DMS 273 treated with DMSO at 0.1 percent for 48 hours (cell line): ENCODE data around the gene IGIP.
A peak's percentile ranks its signal among the peaks of the same experiment; 100 is the strongest.

Experiments
- DNase-seq: peaks from one replicate; lab custom pipeline; 2025; lab: John Stamatoyannopoulos, UW

Gene IGIP

DNA sequence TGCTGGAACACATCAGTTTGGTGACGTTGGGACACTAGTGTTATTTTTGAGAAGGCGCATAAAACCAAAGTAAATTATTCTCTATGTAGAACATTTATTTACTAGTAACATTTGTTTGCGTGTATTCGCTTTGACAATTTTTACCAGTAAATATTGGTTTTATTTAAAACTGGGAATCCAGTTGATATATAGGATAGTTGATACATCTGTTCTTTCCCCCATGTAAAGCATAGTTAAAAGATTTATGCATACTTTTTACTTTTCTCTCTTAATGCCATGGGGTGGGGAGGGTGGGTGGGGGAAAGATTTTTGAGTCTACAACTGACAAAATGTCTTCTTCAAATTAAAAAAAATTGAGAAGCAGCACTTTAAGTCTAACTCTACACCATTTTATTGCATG is at the start of gene IGIP:
TSS of gene IGIP (plus strand) at position 301 of the 400 bp plus-strand sequence. CDS start 2,540 bp downstream, outside the sequence.
- DNase-seq: no peak

DNA sequence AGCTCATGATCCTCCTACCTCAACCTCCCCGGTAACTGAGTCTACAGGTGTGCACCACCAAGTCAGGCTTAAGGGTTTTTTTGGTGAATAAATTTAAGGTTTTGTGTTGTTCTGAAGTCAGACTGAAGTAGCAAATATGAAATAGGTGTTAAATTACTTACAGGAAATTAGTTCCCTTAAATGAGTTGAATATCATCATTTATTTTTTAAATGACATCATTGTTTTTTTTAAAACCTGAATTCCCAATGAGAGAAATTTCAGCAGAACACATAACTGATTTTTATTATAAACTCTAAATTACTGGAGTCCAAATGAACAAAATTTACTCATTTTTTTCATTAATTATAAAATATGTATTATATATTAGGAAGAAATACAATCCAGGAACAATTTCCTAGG is 49.6 kb upstream of the IGIP start:
- DNase-seq: no peak

DNA sequence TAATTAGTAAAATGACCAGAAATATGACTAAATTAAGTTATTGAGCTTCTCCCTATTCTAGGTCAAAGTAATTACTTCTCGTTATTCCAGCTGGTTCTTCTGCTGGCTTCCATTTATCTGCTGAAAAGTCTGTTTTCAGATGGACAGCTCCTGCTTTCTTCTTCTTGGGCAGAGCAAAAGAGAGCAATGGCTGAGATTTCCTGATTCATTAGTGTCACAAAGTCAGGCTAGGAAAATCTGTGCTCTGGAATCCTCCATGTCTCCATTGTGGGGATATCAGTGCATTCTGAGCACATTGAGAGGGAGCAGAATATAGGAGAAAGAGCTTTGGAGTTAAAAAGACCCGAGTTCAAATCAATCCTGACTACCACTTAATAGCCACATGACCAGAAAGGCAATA is 48.9 kb upstream of the IGIP start:
- DNase-seq: no peak

DNA sequence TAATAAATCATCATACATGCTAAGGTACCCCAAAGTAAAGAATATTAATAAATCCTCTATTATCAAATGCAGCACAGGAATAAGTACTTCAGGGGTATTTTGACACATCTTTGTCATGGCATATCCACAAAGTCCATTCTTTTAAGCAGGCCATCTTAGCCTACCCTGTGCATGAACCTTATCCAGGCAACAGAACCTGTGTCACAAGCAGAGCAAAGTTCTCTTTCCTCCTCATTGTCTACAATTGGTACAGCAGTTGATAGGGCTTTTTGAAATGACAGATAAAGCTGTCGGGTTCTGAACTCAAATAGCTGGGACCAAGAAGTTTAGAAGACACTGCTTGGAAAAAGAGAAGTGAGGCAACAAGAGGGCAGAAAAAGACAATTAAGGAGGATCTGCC is 42.6 kb upstream of the IGIP start:
- no peak for DNase-seq

DNA sequence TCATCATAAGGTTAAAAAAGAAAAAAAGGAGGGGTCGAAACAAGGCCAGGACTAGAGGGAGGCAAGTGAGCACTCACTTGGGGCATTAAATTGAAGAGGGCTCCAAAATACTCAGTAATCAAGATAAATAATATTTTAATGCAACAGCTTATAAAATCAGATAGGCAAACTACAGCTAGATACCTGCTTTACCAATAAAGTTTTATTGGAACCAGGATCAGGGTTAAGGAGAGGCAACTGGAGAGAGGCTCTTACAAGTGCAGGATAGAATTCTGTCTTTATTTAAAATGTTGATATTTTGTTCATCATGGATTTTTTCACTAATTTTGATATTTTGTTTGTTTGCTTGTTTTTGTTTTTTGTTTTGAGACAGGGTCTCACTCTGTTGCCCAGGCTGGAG is 42.1 kb upstream of the IGIP start:
- DNase-seq: no peak

DNA sequence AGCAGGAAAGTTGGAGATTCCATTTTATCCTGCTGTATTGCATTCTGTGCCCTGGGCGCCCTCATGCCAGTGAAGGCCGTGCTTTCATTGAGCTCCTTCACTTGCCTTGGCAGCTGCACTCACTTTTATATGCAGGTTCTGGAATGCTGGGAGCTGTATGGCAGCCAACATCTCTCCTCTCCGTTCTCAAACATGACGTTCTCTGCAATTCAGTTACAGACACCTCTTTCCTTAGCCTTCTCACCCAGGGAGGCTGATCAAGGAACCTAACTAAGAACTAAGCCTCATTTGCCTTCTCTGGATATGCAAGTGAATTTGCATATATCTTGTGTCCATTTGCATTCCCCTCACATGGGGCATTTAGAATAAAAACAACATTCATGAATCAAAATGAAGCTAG is 41.2 kb upstream of the IGIP start:
- no peak for DNase-seq

DNA sequence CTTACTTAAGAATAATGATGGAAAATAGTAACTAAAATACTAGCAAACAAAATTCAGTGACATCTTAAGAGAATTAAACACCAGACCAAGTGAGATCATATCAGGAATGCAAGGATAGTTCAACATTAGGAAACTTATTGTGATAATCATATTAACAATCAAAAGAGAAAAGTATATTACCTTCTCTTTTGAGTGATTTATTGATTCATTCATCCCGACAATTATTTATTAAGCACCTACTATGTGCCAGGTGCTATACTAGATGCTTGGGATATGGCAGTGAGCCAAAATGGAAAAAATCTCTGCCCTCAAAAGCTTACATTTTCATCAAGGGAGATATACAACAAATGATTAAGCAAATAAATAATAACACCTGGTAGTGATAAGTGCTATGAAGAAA is 35.5 kb upstream of the IGIP start:
- no peak for DNase-seq

DNA sequence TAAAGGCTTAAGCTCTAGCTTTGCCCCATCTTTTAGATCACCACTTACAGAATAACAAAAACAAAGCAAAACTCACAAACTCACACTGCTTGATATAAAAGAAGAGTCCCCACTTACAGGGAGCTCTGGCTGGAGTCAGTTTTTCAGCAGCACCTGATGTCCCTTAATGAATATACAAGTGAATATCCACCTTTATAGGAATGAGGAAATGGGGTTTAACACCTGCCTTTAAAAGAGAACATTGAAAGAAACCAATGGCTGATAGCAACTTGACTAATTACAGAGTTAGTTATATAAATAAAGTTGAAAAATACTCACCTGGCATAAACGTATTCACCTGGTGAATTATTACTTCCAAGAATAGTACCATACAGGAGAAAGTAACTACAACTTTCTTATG is 32.6 kb upstream of the IGIP start:
- DNase-seq: no peak

DNA sequence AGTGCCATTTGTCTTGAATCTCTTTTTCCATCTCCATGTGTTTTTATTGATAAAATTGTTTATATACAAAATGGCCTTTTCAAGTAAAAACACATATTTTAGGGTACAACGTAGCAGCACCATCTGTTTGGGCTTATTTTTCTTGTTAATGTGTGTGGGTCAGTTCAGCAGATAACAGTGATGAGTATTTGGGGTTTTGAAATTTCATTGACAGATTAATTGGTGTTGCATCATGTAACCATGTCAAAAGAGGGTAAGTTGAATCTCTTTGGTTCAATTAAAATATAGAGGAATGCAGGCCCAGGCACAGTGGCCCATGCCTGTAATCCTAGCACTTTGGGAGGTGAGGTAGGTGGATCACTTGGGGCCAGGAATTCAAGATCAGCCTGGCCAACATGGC is 31.9 kb upstream of the IGIP start:
- DNase-seq: no peak

DNA sequence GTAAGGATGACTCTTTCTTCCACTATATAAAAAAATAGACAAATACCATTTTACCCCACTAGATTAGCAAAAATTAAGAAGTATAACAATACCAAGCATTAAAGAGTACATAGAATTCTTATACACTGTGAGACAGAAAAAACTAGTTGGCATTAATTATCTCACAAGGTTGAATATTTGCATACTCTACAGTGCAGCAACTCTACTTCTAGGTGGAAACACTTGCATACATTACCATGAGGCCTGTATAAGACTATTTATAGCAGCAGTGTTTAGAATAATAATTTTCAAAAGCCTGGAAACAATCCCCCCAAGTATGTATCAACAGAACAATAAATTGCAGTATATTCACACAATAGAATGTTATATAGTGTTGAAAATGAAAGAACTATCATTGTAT is 30.8 kb upstream of the IGIP start:
- DNase-seq: no peak

DNA sequence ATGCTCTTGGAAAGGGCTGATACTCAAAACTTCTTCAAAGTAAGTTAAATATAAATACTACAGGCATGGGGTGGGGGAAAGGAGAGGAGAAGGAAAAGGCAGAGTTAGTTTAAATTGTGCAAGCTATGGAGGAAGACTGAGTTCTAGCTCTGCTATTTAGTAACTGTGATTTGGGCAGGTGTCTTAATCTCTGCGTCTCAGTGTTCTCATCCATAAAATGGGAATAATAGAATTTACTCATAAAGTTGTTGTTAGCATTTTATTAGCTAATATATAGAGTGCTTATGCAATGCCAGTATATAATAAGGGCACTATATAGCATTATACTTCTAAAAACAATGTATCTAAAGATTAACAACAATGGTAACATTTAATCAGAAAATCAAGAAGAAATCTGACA is 24.6 kb upstream of the IGIP start:
- DNase-seq: no peak

DNA sequence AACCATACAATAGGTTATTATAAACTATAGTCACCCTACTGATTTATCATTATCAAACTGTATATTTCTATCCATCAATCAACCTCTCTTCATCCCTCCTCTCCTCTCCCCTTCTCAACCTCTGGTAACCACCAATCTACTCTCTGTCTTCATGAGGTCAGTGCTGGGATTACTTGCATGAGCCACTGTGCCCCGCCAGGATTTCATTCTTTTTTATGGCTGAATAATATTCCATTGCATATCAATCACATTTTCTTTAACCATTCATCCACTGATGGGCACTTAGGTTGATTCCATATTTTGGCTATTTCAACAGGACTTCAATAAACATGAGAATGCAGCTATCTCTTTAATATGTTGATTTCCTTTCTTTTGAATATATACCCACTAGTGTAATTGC is 22.6 kb upstream of the IGIP start:
- DNase-seq: no peak

DNA sequence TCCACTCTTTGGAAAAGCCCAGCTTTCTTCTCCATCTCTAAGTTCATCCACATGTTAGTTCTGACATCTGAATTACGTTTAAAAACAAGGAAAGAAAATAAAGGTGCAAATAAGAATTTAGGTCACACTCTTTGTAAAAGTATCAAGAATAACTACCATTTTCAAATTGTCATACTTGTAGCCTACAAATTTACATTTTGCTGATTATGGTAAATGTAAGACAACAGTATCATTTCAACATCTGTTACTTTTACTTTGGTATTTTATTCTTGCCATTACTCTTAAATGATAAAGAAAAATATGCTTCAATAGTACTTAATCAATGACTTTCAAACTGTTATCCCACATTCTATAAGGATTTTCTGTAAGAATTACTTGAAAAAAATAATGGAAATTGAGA is 21.6 kb upstream of the IGIP start:
- no peak for DNase-seq

DNA sequence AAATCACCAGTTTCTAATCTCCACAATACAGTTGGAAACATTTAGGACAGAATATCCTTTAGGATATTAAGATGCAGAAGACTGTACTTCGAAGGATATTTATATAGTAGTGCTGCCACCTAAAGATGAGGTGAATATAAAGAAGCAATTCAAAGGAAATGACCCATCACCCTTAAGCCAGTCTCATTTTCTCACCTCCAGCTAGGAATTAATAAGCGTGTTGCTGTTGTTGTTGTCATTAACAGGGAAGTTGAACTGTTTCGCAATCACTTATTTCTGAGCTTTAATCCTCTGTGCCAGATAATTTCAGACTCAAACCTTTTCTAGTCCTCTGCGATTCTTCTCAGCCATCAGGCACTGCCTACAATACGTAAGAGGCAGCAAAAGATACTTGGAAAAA is 19.6 kb upstream of the IGIP start:
- DNase-seq: no peak

DNA sequence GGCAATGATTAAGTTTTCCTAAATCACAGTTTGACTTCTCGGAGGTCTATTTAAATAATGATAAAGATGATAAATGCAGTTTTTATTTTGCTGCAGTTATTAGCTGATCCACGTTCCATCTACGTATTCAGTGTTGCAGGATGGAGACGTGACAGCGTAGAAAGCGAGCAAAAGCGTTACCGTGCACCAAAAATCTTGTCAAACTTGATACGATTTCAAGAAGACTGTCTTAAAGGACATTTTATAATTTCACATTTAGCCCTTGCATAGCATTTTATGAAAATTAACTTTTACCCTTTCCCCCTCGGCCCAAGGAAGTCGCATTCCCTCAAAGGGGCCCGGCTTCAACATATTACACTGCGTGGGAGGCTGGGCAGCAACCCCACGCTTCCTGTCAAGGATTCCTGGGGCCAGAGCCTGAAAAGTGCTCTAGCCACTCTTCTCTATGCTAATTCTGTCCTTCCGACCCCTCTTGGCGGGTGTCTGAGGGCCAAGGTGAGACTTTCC is 18.9 kb upstream of the IGIP start:
- DNase-seq: no peak

DNA sequence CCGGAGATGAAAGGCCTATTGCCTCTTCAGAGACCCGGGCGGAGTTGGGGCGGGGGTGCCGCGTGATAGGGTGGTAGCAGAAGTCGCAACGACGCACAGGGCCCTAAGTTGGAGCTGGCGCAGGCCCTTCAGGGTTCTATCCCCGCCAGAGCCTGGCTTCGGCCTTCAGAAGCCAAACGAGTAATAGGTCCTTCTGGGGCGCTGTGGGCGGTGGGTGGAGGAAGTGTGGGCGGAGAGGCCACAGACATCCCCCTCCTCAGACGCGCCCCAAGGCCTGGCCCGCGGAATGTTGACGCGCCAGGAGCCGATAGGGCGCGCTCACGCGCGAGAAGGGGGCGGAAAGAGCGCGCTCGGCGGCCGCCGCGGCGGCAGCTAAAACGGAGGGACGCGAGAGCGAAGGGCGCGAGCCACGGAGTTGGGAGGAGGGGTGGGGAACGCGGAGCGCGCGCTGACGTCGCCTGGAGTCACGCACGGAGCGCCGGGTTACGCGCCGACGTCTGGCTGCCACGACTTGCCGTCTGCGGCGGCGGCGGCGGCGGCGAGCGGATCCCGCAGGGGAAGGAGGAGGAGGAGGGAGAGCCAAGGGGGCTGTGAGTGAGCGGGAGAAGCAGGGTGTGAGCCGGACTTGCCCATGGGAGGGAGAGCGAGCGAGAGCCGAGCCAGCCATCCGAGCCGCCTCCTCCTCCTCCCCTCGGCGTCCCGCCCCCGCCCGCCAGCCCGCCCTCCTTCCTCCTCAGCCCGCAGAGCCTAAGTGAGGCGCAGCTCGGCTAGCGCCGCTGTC is 18.2 kb upstream of the IGIP start:
- peak; percentile 66 for DNase-seq

DNA sequence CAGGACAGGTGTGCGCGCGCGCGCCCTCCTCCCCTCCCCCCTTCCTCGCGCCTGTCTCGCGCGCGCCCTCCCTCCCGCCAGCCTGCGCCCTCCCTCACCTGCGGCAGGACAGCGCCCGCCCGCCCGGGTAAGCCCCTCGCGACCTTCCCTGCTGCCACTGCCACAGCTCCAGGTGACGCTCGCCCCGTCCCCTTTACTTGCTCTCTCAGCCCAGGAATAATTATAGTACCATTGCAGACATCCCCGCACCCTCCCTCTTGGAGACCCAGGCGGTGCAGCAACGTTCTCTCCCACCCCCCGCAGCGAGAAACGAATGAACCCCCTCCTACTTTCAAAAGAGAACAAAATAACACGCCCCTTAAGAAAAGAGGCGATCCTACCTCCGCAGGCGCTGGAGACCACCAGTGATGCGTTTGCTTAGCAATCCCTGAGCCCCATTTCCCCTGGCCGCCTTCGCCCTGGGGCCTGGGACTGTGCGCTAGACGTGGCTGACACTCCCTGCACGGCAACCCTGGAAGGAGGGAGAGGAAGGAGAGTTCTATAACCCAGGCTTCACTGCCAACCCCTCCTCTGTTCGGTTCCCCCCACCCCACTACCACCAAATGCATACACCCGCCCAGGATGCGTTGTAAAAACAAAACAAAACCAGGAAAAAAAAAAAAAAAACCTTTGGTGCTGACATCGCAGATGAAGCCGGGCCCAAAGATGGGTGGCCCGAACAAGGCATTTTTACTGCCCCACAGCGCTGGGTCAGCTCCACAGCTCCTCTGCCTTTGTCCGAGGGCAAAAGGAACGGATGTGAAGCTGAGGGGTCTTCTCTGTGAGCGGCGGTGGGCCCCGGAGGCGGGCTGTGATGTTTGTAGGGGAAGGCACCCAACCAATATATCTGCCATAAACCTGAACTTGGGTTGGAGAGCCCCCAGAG is 17.4 kb upstream of the IGIP start:
- no peak for DNase-seq

DNA sequence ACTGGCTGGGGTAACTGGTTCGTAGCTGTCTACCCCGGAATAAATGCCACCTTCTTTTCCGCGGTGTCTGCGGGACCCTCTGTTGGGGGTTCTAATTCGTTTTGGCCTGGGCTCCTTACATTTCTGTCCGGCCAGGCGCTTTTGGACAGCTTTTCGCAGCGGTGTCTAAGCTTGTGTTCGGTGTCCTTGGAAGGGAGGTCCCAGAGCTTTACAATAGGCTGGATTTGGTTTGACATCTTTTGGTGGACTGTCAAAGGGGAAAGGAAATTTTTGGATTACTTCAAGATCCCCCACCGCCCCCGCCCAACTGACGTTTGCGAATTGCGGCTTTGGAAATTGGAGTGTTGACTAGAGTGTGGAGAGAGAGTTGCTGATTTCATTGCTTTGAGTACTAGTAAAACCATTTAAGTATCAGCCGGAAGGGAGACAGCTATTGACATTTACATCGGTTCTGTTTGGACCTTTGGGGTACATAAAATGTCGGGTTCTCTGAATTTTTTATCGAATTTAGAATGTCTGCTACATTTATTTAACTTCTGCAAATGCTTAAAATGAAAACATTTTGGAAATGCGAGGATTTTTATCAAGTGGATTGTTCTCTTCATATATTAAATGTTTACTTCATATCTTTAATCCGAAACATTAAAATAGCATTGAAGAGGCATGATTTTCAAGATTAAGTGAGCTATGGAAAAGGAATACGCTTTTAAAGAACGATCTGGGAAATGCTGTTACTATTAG is 16.5 kb upstream of the IGIP start:
- no peak for DNase-seq

DNA sequence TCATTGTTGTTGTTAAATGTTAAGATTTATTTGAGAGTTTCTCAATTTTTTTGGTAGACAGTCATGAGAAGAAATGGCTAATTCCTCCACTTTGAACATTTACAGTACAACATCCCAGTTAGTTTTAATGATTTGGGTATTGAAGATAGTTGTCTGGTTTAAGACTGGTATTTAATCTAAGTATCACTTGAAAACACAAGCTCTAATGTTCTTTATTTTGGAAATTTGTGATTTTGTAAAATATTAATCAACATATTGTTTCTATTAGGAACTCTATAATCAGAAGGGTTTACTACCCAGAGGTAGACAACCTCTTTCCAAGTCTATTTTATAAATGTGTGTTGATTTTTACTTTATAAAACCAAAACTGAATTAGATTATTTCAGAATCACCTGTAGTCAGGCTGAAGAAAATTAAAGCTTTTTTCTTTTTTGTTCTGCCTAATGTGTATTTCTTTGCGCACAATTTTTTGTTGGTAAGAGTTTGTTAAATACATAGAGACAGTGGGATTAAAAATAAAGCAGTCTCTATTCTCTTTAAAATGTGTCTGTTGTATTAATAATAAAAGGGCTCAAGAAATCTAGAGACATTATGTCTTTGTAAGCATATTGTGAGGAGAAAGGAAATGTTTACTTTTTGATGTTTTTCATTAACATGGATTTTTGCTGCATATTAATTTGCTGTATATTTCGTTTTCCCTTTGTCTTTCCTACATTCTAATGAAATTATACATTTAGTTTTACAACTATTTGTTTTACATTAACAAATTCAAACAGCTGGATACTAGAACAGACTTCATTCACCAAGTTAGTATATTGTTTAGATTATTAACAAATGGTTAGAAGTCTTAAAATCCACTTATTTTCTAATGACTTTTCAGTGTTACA is 15.7 kb upstream of the IGIP start:
- DNase-seq: no peak

DNA sequence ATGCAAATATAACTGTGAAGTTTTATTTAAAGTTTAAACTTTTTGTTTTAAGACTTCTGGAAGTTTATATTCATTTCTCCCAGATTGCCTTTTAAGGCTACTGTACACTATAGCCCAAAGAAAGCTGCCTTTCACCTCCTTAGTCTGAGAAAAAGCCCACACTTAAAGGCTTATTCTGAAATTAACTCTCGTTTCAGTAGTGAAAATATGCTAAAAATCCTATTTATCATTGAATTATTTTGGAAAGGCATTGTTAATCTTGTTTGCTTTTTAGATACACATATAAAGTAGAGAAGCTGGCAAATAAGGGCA is 15.1 kb upstream of the IGIP start:
- no peak for DNase-seq

DNA sequence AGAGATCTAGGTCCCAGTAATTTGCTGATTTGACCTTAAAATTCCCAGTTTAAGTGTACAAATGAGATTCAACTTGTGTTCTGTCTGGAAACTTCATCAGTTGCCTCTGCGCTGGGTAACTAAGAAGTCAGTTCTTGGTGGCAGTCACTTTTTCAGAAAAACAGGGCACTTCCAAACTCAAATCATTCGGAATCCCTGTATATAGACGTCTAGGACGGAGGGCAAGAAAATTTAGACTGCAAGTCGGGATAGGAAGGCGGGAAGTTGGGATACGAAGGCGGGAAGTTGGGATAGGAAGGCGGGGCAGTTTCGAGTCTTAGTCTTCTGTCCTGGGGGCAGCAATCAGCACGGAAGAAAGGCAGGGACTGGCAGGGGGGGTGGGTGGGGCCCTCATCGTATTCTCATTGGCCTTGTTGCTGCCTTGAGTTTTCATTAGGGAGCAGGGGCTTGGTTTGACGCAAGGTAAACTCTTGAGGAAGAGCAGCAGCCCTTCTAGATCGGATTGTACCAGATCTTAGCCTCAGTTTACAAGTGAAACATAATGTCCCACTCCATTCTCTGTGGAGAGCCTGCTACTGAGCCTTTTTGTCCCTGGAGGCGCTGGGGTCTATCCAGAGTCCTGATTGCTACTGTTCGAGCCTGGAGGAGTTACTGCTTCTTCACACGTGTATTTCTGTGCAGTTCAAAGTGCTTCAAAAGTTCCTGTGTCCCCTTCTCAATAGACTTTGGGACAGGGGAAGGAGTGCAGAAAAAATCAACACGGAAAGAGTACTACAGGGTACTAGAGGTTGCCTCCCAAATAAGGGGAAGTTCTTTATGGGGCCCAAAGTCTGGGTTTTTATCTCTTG is 14.5 kb upstream of the IGIP start:
- DNase-seq: no peak
